Lower lobe of right lung (tissue), 2 donors: ENCODE data around the gene DSEL. TPM values are rescaled to one million over a fixed set of nuclear protein-coding genes. Genes with fewer than 3 reads are reported as not detected.
A peak's percentile ranks its signal among the peaks of the same experiment; 100 is the strongest.

Experiments
- ATAC-seq, 2 donors: fragments of 200-7000 bp; cut with Tn5 transposase; one replicate each; pipeline ENCODE4 v1.9.1; 2020 to 2022; ENCODE audit warnings: mild to moderate bottlenecking in 2 of 2, moderate library complexity in 2 of 2
- DNase-seq: peaks from one replicate; pipeline ENCODE4 v3.0.0-alpha.2; 2020
- H3K27ac ChIP-seq: fragments of 200-600 bp; one replicate; pipeline ENCODE4 v1.8.0; 2022
- H3K27me3 ChIP-seq: fragments of 200-600 bp; one replicate; pipeline ENCODE4 v1.8.0; 2022; ENCODE audit warnings: low read depth
- H3K36me3 ChIP-seq: fragments of 200-600 bp; one replicate; pipeline ENCODE4 v1.8.0; 2022; ENCODE audit warnings: mild to moderate bottlenecking
- H3K4me1 ChIP-seq: fragments of 200-600 bp; one replicate; pipeline ENCODE4 v1.8.0; 2022
- H3K4me3 ChIP-seq: fragments of 200-600 bp; one replicate; pipeline ENCODE4 v1.8.0; 2022; ENCODE audit warnings: mild to moderate bottlenecking
- H3K9me3 ChIP-seq: fragments of 200-600 bp; one replicate; pipeline ENCODE4 v1.8.0; 2022
- CTCF ChIP-seq: fragments of 200-600 bp; IDR thresholded peaks from one replicate; pipeline ENCODE4 v1.8.0; 2022; ENCODE audit warnings: antibody characterized with exemption, mild to moderate bottlenecking
- intact Hi-C: fragments of 100-400 bp; cut with DNase I; formaldehyde crosslinking; loops from one replicate; pipeline ENCODE4 v1.11.0; 2022
- total RNA-seq: library from RNA; stranded (reverse); fragmentation: NEBNext Ultra II Directional; extraction: Animal tissue kit (Norgen Biotek cat#: 25700); gene quantifications from one replicate; pipeline ENCODE4 v1.2.1, GENCODE V29; 2021
- donor health status: DM: no; HTN: yes; CAD: no; lungs with severe emphysema.

DSEL gene
- total RNA-seq, 1 donor from 2014 or later = 11.1 TPM

- no peaks in the 10 kb centered on the region for H3K36me3 ChIP-seq
- no peak overlapping the region for H3K4me3 ChIP-seq
- H3K4me1 ChIP-seq = no peaks in the 10 kb centered on the region
- H3K9me3 ChIP-seq = no peaks in the 10 kb centered on the region
- no peak for TF ChIP-seq CTCF
- H3K27me3 ChIP-seq = no peaks in the 10 kb centered on the region
- no peak for DNase-seq
- ATAC-seq = no peak
- intact Hi-C loops = no loop called here
- H3K27ac ChIP-seq = no peak overlapping the region
These were observed 40.8 kb downstream of the DSEL start for GRCh38 chr18:67475673-67476072.

GRCh38 chr18:67468038-67468437 lies 48.5 kb downstream of the DSEL start:
- Histone ChIP-seq H3K9me3 (no peaks in the 10 kb centered on the region), H3K27ac (no peak overlapping the region), H3K4me1 (no peaks in the 10 kb centered on the region), H3K4me3 (no peak overlapping the region), H3K27me3 (no peaks in the 10 kb centered on the region), H3K36me3 (no peaks in the 10 kb centered on the region)
- intact Hi-C loops = no loop called here
- no peak for DNase-seq
- no peak for ATAC-seq
- TF ChIP-seq CTCF = no peak

- Histone ChIP-seq H3K4me1 (no peaks in the 10 kb centered on the region), H3K4me3 (no peak overlapping the region), H3K36me3 (no peaks in the 10 kb centered on the region), H3K9me3 (no peaks in the 10 kb centered on the region), H3K27me3 (no peaks in the 10 kb centered on the region), H3K27ac (no peak overlapping the region)
- no peak for ATAC-seq
- TF ChIP-seq CTCF = no peak
- intact Hi-C loops = no loop called here
- DNase-seq = no peak
These were observed 49.3 kb downstream of the DSEL start for GRCh38 chr18:67467188-67467587.

GRCh38 chr18:67464499-67464898 lies 52.0 kb downstream of the DSEL start:
- Histone ChIP-seq H3K4me3 (no peak overlapping the region), H3K27me3 (no peaks in the 10 kb centered on the region), H3K36me3 (no peaks in the 10 kb centered on the region), H3K9me3 (no peaks in the 10 kb centered on the region), H3K27ac (no peak overlapping the region), H3K4me1 (no peaks in the 10 kb centered on the region)
- intact Hi-C loops = no loop called here
- TF ChIP-seq CTCF = no peak
- ATAC-seq (peak in 1 of 2 donors; percentile 29), DNase-seq (no peak)

GRCh38 chr18:67463829-67464228 lies 52.7 kb downstream of the DSEL start:
- no peak for DNase-seq
- H3K9me3 ChIP-seq = no peaks in the 10 kb centered on the region
- no peak for TF ChIP-seq CTCF
- intact Hi-C loops = no loop called here
- no peaks in the 10 kb centered on the region for H3K4me1 ChIP-seq
- no peak overlapping the region for H3K4me3 ChIP-seq
- no peak overlapping the region for H3K27ac ChIP-seq
- ATAC-seq = peak in 1 of 2 donors; percentile 25
- H3K27me3 ChIP-seq = no peaks in the 10 kb centered on the region
- H3K36me3 ChIP-seq = no peaks in the 10 kb centered on the region

GRCh38 chr18:67456711-67457110 lies 59.8 kb downstream of the DSEL start:
- Histone ChIP-seq H3K4me1 (no peaks in the 10 kb centered on the region), H3K36me3 (no peaks in the 10 kb centered on the region), H3K27ac (no peak overlapping the region), H3K27me3 (no peaks in the 10 kb centered on the region), H3K9me3 (no peaks in the 10 kb centered on the region), H3K4me3 (no peak overlapping the region)
- intact Hi-C loops = no loop called here
- DNase-seq (no peak), ATAC-seq (no peak)
- TF ChIP-seq CTCF = no peak
